Lung (tissue), 12 donors: ENCODE measurements around the gene HECTD4. TPM values are rescaled to one million over a fixed set of nuclear protein-coding genes. Genes with fewer than 3 reads are reported as not detected.

Experiments used
- ATAC-seq: fragments of 200-7000 bp; cut with Tn5 transposase; one replicate; pipeline ENCODE4 v1.9.1; 2020; ENCODE audit warnings: moderate number of reproducible peaks; ENCODE audit not compliant: insufficient read depth, low FRiP score
- DNase-seq, 3 donors: peaks; one replicate each; pipeline ENCODE4 v3.0.0-alpha.2; 2013 to 2017
- H3K27ac ChIP-seq, 2 donors: one replicate each; pipeline ENCODE4 v1.5.1; 2013; ENCODE audit warnings: mild to moderate bottlenecking in 2 of 2, moderate library complexity in 2 of 2, control low read depth in 1 of 2, inconsistent platforms in 1 of 2, low read depth in 1 of 2, low read length in 1 of 2
- H3K27me3 ChIP-seq, 3 donors: one replicate each; pipeline ENCODE4 v1.5.1; 2013; ENCODE audit warnings: low read length in 2 of 3; ENCODE audit not compliant: control insufficient read depth in 3 of 3, insufficient read depth in 3 of 3
- H3K36me3 ChIP-seq, 4 donors: one replicate each; pipeline ENCODE4 v1.5.1; 2013; ENCODE audit warnings: low read length in 4 of 4, mild to moderate bottlenecking in 1 of 4, moderate library complexity in 1 of 4; ENCODE audit not compliant: control insufficient read depth in 4 of 4, insufficient read depth in 4 of 4
- H3K4me1 ChIP-seq, 5 donors: one replicate each; pipeline ENCODE4 v1.5.1; 2013; ENCODE audit warnings: low read length in 5 of 5, mild to moderate bottlenecking in 2 of 5, moderate library complexity in 1 of 5; ENCODE audit not compliant: control insufficient read depth in 5 of 5, insufficient read depth in 5 of 5
- H3K4me3 ChIP-seq: one replicate; pipeline ENCODE4 v1.5.1; 2013; ENCODE audit warnings: mild to moderate bottlenecking, control low read depth, moderate library complexity
- H3K9ac ChIP-seq, 2 donors: one replicate each; pipeline ENCODE4 v1.5.1; 2013; ENCODE audit warnings: low read length in 2 of 2, control low read depth in 1 of 2; ENCODE audit not compliant: insufficient read depth in 1 of 2
- H3K9me3 ChIP-seq, 4 donors: one replicate each; pipeline ENCODE4 v1.5.1; 2013; ENCODE audit warnings: low read length in 3 of 4, mild to moderate bottlenecking in 1 of 4, moderate library complexity in 1 of 4; ENCODE audit not compliant: control insufficient read depth in 4 of 4, insufficient read depth in 3 of 4
- WGBS, 2 donors: extraction: QIAGEN DNeasy Blood & Tissue Kit; methylation state at CpG; one replicate each; pipeline ENCODE4 v1.1.7; 2013; 5-methylcytosine and 5-hydroxymethylcytosine counted together
- polyA plus RNA-seq, 2 donors: library from polyadenylated mRNA; stranded (reverse); fragments of 200-250 nt; gene quantifications; one replicate each; pipeline ENCODE4 v1.2.1, GENCODE V29; 2013
- total RNA-seq, 2 donors: library from RNA; depleted of rRNA in 1 of 2; stranded (reverse); fragments of >200 nt in 1 of 2; gene quantifications; one replicate each; pipeline ENCODE4 v1.2.1, GENCODE V29; 2014 to 2021
- TF ChIP-seq, protein P1 (sequence below): IDR thresholded peaks from 2 replicates; pipeline ENCODE4 v1.5.1; 2012; ENCODE audit warnings: mild to moderate bottlenecking; ENCODE audit errors: control extremely low read depth, extremely low read depth
- donor health status: control.
- donor health status: control.
- donor health status: Bipolar disorder and iron deficiency.
- donor health status: healthy.
- donor health status: DM: yes; HTN: yes; CAD: no.

The HECTD4 gene
- total and polyA plus RNA-seq, 4 donors: 4.5 to 96.5 (median 35.7) TPM

DNA sequence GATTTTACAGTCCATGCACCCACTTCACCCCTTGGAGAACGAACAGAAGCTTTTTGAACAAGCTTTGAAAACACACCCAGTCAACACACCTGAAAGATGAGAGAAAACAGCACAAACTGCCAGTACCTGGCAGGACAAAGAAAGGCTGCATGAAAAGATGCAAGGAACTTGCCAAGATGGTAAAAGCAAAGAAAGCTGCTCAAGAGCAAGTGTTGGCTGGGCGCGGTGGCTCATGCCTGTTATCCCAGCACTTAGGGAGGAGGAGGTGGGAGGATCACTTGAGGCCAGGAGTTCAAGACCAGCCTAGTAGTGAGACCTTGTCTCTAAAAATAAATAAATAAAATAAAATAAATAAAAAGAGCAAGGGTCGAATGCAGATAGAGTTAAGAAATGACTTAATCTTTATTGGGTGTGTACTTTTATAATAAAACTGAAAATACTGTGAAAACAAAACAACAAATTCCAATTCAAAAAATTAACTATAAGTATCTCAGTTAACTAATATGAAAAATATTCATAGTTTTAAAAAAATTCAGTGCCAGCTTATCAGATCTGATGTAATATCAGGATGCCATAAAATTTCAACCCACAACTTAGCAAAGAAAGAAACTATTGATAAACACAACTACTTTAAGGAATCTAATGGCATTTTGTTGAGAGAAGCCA is 59.2 kb downstream of the HECTD4 start:
- H3K9me3 ChIP-seq: no peaks in the 10 kb centered on the region
- no peak for ATAC-seq
- no peak overlapping the region for H3K27ac ChIP-seq
- H3K27me3 ChIP-seq: no peaks in the 10 kb centered on the region
- WGBS, 2 donors: 77 to 90% methylated on average over 4 of the region's 4 CpGs
- H3K4me1 ChIP-seq: peaks cover 2 to 13% (median 5%) of the 10 kb centered on the region in 5 donors
- no peak overlapping the region for H3K9ac ChIP-seq
- TF ChIP-seq, protein P1, sequence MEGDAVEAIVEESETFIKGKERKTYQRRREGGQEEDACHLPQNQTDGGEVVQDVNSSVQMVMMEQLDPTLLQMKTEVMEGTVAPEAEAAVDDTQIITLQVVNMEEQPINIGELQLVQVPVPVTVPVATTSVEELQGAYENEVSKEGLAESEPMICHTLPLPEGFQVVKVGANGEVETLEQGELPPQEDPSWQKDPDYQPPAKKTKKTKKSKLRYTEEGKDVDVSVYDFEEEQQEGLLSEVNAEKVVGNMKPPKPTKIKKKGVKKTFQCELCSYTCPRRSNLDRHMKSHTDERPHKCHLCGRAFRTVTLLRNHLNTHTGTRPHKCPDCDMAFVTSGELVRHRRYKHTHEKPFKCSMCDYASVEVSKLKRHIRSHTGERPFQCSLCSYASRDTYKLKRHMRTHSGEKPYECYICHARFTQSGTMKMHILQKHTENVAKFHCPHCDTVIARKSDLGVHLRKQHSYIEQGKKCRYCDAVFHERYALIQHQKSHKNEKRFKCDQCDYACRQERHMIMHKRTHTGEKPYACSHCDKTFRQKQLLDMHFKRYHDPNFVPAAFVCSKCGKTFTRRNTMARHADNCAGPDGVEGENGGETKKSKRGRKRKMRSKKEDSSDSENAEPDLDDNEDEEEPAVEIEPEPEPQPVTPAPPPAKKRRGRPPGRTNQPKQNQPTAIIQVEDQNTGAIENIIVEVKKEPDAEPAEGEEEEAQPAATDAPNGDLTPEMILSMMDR: no peak
- no peak for DNase-seq
- H3K4me3 ChIP-seq: no peak overlapping the region
- peaks cover 0 to 7% (median 0%) of the 10 kb centered on the region in 4 donors for H3K36me3 ChIP-seq

DNA sequence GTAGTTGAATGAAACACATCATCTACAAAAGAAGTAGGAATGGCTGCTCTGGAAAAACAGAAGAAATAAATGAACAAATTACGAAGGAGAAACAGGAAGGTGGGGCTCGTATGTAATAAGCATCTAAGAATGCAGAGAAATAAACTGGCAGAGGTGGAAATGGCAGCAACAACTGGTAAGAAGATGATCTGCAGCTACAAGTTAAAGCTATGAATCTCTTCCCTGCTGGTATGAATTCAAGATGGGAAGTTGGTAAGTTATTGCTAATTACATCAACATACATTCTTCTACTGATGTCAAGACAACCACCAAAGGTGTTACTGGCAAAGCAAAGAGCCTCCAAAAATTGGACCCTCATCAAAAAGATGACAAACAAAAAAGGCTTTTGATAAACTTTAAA is 59.8 kb downstream of the HECTD4 start:
- 63% methylated on average over 2 of the region's 2 CpGs for WGBS, 2 donors
- H3K4me3 ChIP-seq: no peak overlapping the region
- DNase-seq: no peak
- TF ChIP-seq, protein P1: no peak
- H3K9me3 ChIP-seq: no peaks in the 10 kb centered on the region
- no peak for ATAC-seq
- no peak overlapping the region for H3K9ac ChIP-seq
- H3K27me3 ChIP-seq: no peaks in the 10 kb centered on the region
- peaks cover 0 to 7% (median 0%) of the 10 kb centered on the region in 4 donors for H3K36me3 ChIP-seq
- peaks cover 0 to 11% (median 2%) of the 10 kb centered on the region in 5 donors for H3K4me1 ChIP-seq
- no peak overlapping the region for H3K27ac ChIP-seq

DNA sequence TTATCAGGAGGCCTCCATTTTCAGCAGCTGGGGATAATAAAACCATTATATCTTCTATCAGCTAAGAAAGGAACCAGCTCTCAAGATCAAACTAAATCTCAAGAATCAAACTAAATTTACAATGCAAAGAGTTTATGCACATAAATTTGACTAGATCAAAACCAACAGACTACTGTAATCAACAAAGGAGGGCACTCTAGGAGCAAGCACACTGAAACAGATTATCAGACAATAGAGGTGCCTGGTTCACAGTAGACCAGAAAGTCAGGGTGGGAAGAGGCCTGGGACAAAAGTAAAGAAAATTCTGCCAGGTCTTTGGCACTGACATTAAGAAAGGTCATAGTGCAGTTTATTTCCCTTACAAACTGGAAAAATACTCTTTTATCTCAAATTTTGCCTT is 61.0 kb downstream of the HECTD4 start:
- Histone ChIP-seq H3K27ac (no peak overlapping the region), H3K36me3 (peaks cover 0 to 7% (median 0%) of the 10 kb centered on the region in 4 donors), H3K4me3 (no peak overlapping the region), H3K27me3 (no peaks in the 10 kb centered on the region), H3K9ac (peak overlapping the region in 1 of 2 donors; percentile 4), H3K9me3 (no peaks in the 10 kb centered on the region), H3K4me1 (peaks cover 0 to 17% (median 4%) of the 10 kb centered on the region in 5 donors)
- ATAC-seq (no peak), DNase-seq (no peak)
- TF ChIP-seq, protein P1: no peak

DNA sequence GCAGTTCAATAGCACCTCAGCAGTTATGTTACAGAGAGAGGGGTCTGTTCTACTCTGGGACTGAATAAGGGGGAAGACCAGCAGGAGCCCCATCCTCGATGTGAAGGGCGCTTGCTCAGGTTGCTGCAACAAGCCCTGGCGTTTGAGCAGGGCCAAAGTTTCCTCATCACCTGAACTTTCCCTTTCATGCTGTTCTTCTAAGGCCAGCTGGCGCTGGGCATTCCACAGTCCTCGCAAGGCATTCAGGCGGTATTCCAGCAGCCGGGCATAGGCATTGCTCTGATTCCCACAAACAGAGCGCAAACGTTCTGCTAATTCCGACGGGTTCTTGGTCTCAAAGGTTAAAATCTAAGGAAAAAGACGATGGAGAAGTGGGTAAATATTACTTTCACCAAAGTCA is 62.8 kb downstream of the HECTD4 start:
- Histone ChIP-seq H3K9me3 (no peaks in the 10 kb centered on the region), H3K9ac (no peak overlapping the region), H3K27ac (no peak overlapping the region), H3K4me3 (no peak overlapping the region), H3K4me1 (peaks cover 0 to 26% (median 4%) of the 10 kb centered on the region in 5 donors), H3K36me3 (peaks cover 0 to 8% (median 0%) of the 10 kb centered on the region in 4 donors), H3K27me3 (no peaks in the 10 kb centered on the region)
- TF ChIP-seq, protein P1: no peak
- WGBS, 2 donors: 97% methylated on average over 12 of the region's 12 CpGs
- DNase-seq (no peak), ATAC-seq (no peak)
